Measurements from ENCODE around the gene HSP90AA1. TPM values are rescaled to one million over a fixed set of nuclear protein-coding genes. Genes with fewer than 3 reads are reported as not detected.

HSP90AA1 gene
- total and polyA plus RNA-seq, 8 donors = 103 to 279 (median 224) TPM

DNA sequence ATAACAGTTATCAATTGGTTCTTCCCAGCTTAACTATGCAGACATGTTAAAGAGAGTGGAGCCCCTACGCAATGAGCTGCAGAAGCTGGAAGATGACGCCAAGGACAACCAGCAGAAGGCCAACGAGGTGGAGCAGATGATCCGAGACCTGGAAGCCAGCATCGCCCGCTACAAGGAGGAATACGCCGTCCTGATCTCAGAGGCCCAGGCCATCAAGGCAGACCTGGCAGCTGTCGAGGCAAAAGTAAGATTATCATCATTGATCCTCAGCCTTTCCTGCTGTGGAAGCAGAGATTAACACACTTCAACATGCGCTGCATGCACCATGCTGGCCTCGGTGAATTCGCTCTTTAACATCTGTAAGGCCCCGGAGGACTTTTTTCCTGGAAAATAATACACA is 53.6 kb downstream of the HSP90AA1 start:
- TF ChIP-seq EP300 (IDR thresholded peaks at IDR 0.05) (no peak), POLR2AphosphoS5 (IDR thresholded peaks at IDR 0.05) (no peak), POLR2A (IDR thresholded peaks at IDR 0.05) (no peak)
- TF ChIP-seq, protein P1, sequence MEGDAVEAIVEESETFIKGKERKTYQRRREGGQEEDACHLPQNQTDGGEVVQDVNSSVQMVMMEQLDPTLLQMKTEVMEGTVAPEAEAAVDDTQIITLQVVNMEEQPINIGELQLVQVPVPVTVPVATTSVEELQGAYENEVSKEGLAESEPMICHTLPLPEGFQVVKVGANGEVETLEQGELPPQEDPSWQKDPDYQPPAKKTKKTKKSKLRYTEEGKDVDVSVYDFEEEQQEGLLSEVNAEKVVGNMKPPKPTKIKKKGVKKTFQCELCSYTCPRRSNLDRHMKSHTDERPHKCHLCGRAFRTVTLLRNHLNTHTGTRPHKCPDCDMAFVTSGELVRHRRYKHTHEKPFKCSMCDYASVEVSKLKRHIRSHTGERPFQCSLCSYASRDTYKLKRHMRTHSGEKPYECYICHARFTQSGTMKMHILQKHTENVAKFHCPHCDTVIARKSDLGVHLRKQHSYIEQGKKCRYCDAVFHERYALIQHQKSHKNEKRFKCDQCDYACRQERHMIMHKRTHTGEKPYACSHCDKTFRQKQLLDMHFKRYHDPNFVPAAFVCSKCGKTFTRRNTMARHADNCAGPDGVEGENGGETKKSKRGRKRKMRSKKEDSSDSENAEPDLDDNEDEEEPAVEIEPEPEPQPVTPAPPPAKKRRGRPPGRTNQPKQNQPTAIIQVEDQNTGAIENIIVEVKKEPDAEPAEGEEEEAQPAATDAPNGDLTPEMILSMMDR (IDR thresholded peaks at IDR 0.05) = no peak
- peaks cover 100% of the 10 kb centered on the region in 4 donors for H3K36me3 ChIP-seq
- WGBS, 5 donors = 91 to 96% (median 95%) methylated on average over 13 of the region's 13 CpGs
- intact Hi-C loops (cut with DNase I; ENCODE audit: low total_unique reads) = no loop called here
- no peaks in the 10 kb centered on the region for H3K27me3 ChIP-seq
- no peaks in the 10 kb centered on the region for H3K9me3 ChIP-seq
- H3K27ac ChIP-seq = no peak overlapping the region
- no peaks in the 10 kb centered on the region for H3K4me1 ChIP-seq
- no peak overlapping the region for H3K4me3 ChIP-seq
- no peak for DNase-seq

Small RNA genes lying within 50 kb of the gene (small RNA-seq; reads per million reads assigned to genes)
- 0 reads per million in 4 donors for gene RN7SL472P

Other genes with a start within 250 kb of the HSP90AA1 start
- 100 to 1,000 TPM; 308 to 651 (median 392) TPM for gene DYNC1H1, start 122.5 kb downstream of the HSP90AA1 start, total RNA-seq
- 100 to 1,000 TPM in 1 of 3 donors, 10 to 100 TPM in 2; 52.9 to 119 (median 56.4) TPM for gene DYNC1H1, start 122.5 kb downstream of the HSP90AA1 start, polyA plus RNA-seq
- gene WDR20, start 52.9 kb upstream of the HSP90AA1 start, total RNA-seq = 10 to 100 TPM; 13.9 to 44.2 (median 25.5) TPM
- gene WDR20, start 52.9 kb upstream of the HSP90AA1 start, polyA plus RNA-seq = 1 to 10 TPM; 8.2 to 9.2 (median 8.4) TPM
- 10 to 100 TPM; 10.7 to 46.9 (median 19.3) TPM for gene MOK, start 218.1 kb upstream of the HSP90AA1 start, total RNA-seq
- 10 to 100 TPM in 1 of 3 donors, 1 to 10 TPM in 2; 4.2 to 13.2 (median 9.8) TPM for gene MOK, start 218.1 kb upstream of the HSP90AA1 start, polyA plus RNA-seq
- 100 to 1,000 TPM in 1 of 5 donors, 10 to 100 TPM in 3, 1 to 10 TPM in 1; 8.8 to 116 (median 15.8) TPM for gene ZNF839, start 232.7 kb upstream of the HSP90AA1 start, total RNA-seq
- 10 to 100 TPM in 1 of 3 donors, 1 to 10 TPM in 2; 5.5 to 10.2 (median 5.9) TPM for gene ZNF839, start 232.7 kb upstream of the HSP90AA1 start, polyA plus RNA-seq